H1 (cell line): Measurements from ENCODE around the gene GATA5. TPM values are rescaled to one million over a fixed set of nuclear protein-coding genes. Genes with fewer than 3 reads are reported as not detected.

Experiments
- CTCF ChIA-PET: fragments of 300-600 bp; sonication (Branson Sonifier 250); formaldehyde crosslinking; loops from one replicate; lab custom pipeline; 2021; ENCODE audit not compliant: partially characterized antibody; lab: Charles Lee
- POLR2A ChIA-PET: fragments of 300-600 bp; sonication (Branson Sonifier 250); formaldehyde crosslinking; loops from one replicate; lab custom pipeline; 2021; ENCODE audit warnings: inconsistent platforms; ENCODE audit not compliant: partially characterized antibody; lab: Charles Lee
- DNase-seq, 2 experiments: peaks; one replicate each; pipeline versions ENCODE4 v3.0.0 to v3.0.0-alpha.2; 2010 to 2022; ENCODE audit warnings: low spot score in 2 of 2, low read depth in 1 of 2, mixed read lengths in 1 of 2
- FAIRE-seq: peaks from 2 replicates; lab custom pipeline; 2011; peaks lifted over from hg19 to GRCh38; lab: Jason Lieb, UNC
- H2AFZ ChIP-seq: 2 replicates; pipeline ENCODE4 v1.8.1; 2012; ENCODE audit warnings: low read length, inconsistent platforms
- H2AK5ac ChIP-seq: 2 replicates; pipeline ENCODE4 v1.6.1; 2013; ENCODE audit warnings: low read depth, low read length
- H2BK120ac ChIP-seq: replicated peaks from 2 replicates; pipeline ENCODE3; 2013; ENCODE audit warnings: low read depth, low read length, inconsistent platforms
- H2BK12ac ChIP-seq: 2 replicates; pipeline ENCODE4 v1.6.1; 2013; ENCODE audit warnings: low read depth, low read length
- H2BK15ac ChIP-seq: 2 replicates; pipeline ENCODE4 v1.6.1; 2013; ENCODE audit warnings: low read length
- H2BK20ac ChIP-seq: 2 replicates; pipeline ENCODE4 v1.6.1; 2013; ENCODE audit warnings: low read length
- H2BK5ac ChIP-seq: 2 replicates; pipeline ENCODE4 v1.6.1; 2013; ENCODE audit warnings: low read depth, low read length
- H3K14ac ChIP-seq: 2 replicates; pipeline ENCODE4 v1.6.1; 2013; ENCODE audit warnings: inconsistent platforms; ENCODE audit not compliant: insufficient read length
- H3K18ac ChIP-seq: 2 replicates; pipeline ENCODE4 v1.6.1; 2013; ENCODE audit warnings: low read length; ENCODE audit errors: extremely low read depth
- H3K23ac ChIP-seq: 2 replicates; pipeline ENCODE4 v1.6.1; 2013; ENCODE audit warnings: inconsistent platforms; ENCODE audit not compliant: insufficient read length
- H3K23me2 ChIP-seq: 2 replicates; pipeline ENCODE4 v1.6.1; 2013; ENCODE audit warnings: low read depth, low read length
- H3K27ac ChIP-seq: 2 replicates; pipeline ENCODE4 v1.6.1; 2011; ENCODE audit warnings: low read depth, low read length, inconsistent platforms
- H3K27me3 ChIP-seq, 4 experiments: replicated peaks in 1 of 4; 1 replicate in 1 of 4; 2 replicates in 3 of 4; pipeline versions ENCODE4 v1.6.1 to v1.8.1; 2011 to 2013; ENCODE audit warnings: low read length in 3 of 4, mild to moderate bottlenecking in 3 of 4, inconsistent platforms in 2 of 4, mixed read lengths in 2 of 4, moderate library complexity in 1 of 4; ENCODE audit not compliant: control insufficient read depth in 3 of 4, insufficient read depth in 3 of 4; ENCODE audit errors: extremely low read depth in 1 of 4
- H3K36me3 ChIP-seq, 4 experiments: 2 replicates each; pipeline versions ENCODE4 v1.6.1 to v1.8.1; 2011 to 2013; ENCODE audit warnings: mild to moderate bottlenecking in 4 of 4, low read length in 3 of 4, moderate library complexity in 2 of 4, control low read depth in 1 of 4, inconsistent platforms in 1 of 4; ENCODE audit not compliant: insufficient read depth in 4 of 4, control insufficient read depth in 2 of 4
- H3K4ac ChIP-seq: replicated peaks from 2 replicates; pipeline ENCODE3; 2013; ENCODE audit warnings: low read length, low read depth, mixed read lengths, inconsistent platforms; ENCODE audit not compliant: insufficient read length
- H3K4me1 ChIP-seq, 4 experiments: replicated peaks in 1 of 4; 1 replicate in 1 of 4; 2 replicates in 3 of 4; pipeline versions ENCODE4 v1.6.1 to v1.8.1; 2011 to 2013; ENCODE audit warnings: low read length in 3 of 4, inconsistent platforms in 2 of 4, mixed read lengths in 1 of 4; ENCODE audit not compliant: insufficient read depth in 4 of 4, control insufficient read depth in 3 of 4
- H3K4me2 ChIP-seq, 2 experiments: 2 replicates each; pipeline versions ENCODE4 v1.6.1 to v1.8.1; 2011 to 2013; ENCODE audit warnings: low read depth in 2 of 2, low read length in 2 of 2, control low read depth in 1 of 2, inconsistent platforms in 1 of 2, mild to moderate bottlenecking in 1 of 2; ENCODE audit not compliant: insufficient read depth in 1 of 2
- H3K4me3 ChIP-seq, 4 experiments: fragments of 200-600, 300-600 bp in 1 of 4; sonication (generic), shearing (Covaris generic), sonication (Bioruptor Twin) in 1 of 4; 2 replicates each; pipeline versions ENCODE4 v1.5.1 to v1.8.1; 2011 to 2016; ENCODE audit warnings: low read length in 4 of 4, low read depth in 3 of 4, control low read depth in 2 of 4, inconsistent platforms in 2 of 4, mild to moderate bottlenecking in 2 of 4, mixed read lengths in 1 of 4, moderate library complexity in 1 of 4; ENCODE audit not compliant: insufficient read depth in 2 of 4; ENCODE audit errors: extremely low read depth in 1 of 4
- H3K56ac ChIP-seq: replicated peaks from 2 replicates; pipeline ENCODE3; 2013; ENCODE audit warnings: low read depth, mild to moderate bottlenecking, mixed read lengths, low read length, inconsistent platforms; ENCODE audit not compliant: insufficient read length
- H3K79me1 ChIP-seq: 2 replicates; pipeline ENCODE4 v1.6.1; 2013; ENCODE audit warnings: low read depth, low read length, control low read depth
- H3K79me2 ChIP-seq, 2 experiments: 2 replicates each; pipeline versions ENCODE4 v1.6.1 to v1.8.1; 2012 to 2013; ENCODE audit warnings: low read length in 2 of 2, mild to moderate bottlenecking in 2 of 2, inconsistent platforms in 1 of 2; ENCODE audit not compliant: insufficient read depth in 2 of 2, control insufficient read depth in 1 of 2
- H3K9ac ChIP-seq, 4 experiments: replicated peaks in 1 of 4; 1 replicate in 1 of 4; 2 replicates in 3 of 4; pipeline versions ENCODE4 v1.6.1 to v1.8.1; 2011 to 2013; ENCODE audit warnings: low read depth in 3 of 4, low read length in 3 of 4, control low read depth in 2 of 4, mild to moderate bottlenecking in 2 of 4, moderate library complexity in 2 of 4, inconsistent platforms in 1 of 4; ENCODE audit errors: extremely low read depth in 1 of 4
- H3K9me3 ChIP-seq, 2 experiments: 2 replicates each; pipeline versions ENCODE4 v1.6.1 to v1.8.1; 2012 to 2013; ENCODE audit warnings: mild to moderate bottlenecking in 2 of 2, moderate library complexity in 2 of 2, control low read depth in 1 of 2, inconsistent platforms in 1 of 2, low read depth in 1 of 2, low read length in 1 of 2, mixed read lengths in 1 of 2; ENCODE audit not compliant: insufficient read depth in 2 of 2
- H4K20me1 ChIP-seq, 2 experiments: replicated peaks in 1 of 2; 2 replicates each; pipeline versions ENCODE3 to v1.8.1; 2011 to 2013; ENCODE audit warnings: inconsistent platforms in 2 of 2, low read length in 2 of 2, mild to moderate bottlenecking in 1 of 2; ENCODE audit not compliant: insufficient read depth in 2 of 2, control insufficient read depth in 1 of 2
- H4K5ac ChIP-seq: 2 replicates; pipeline ENCODE4 v1.6.1; 2013; ENCODE audit warnings: low read length, low read depth, mixed read lengths, inconsistent platforms; ENCODE audit not compliant: insufficient read length
- H4K8ac ChIP-seq: 2 replicates; pipeline ENCODE4 v1.8.0; 2013; ENCODE audit warnings: mild to moderate bottlenecking, moderate library complexity, low read length, inconsistent platforms; ENCODE audit not compliant: insufficient read depth; ENCODE audit errors: extremely low read depth
- H4K91ac ChIP-seq: replicated peaks from 2 replicates; pipeline ENCODE3; 2013; ENCODE audit warnings: low read length, mixed read lengths, inconsistent platforms; ENCODE audit not compliant: insufficient read length
- BCL11A ChIP-seq, 2 experiments: IDR thresholded peaks; one replicate each; pipeline ENCODE4 v1.6.1; 2011; ENCODE audit warnings: low read depth in 2 of 2, low read length in 2 of 2, mild to moderate bottlenecking in 2 of 2
- CEBPB ChIP-seq: IDR thresholded peaks from 2 replicates; pipeline ENCODE4 v1.6.1; 2012; ENCODE audit warnings: low read depth, low read length
- GABPA ChIP-seq: IDR thresholded peaks from 2 replicates; pipeline ENCODE4 v1.6.1; 2011; ENCODE audit warnings: mild to moderate bottlenecking, low read length, moderate library complexity, borderline replicate concordance; ENCODE audit not compliant: insufficient read depth
- KDM1A ChIP-seq: fragments of 200-600, 300-600 bp; sonication (generic); IDR thresholded peaks from 2 replicates; pipeline ENCODE4 v1.7.1; 2016; ENCODE audit warnings: mild to moderate bottlenecking, low read length, borderline replicate concordance
- MAX ChIP-seq: IDR thresholded peaks from 2 replicates; pipeline ENCODE4 v1.6.1; 2012; ENCODE audit warnings: inconsistent platforms
- PHF8 ChIP-seq: fragments of 200-600 bp; sonication (generic); conservative IDR thresholded peaks from 2 replicates; pipeline ENCODE4 v1.7.1; 2012; ENCODE audit warnings: low read depth, mild to moderate bottlenecking, inconsistent platforms, low read length, moderate library complexity
- SUZ12 ChIP-seq: fragments of 200-600 bp; sonication (generic); IDR thresholded peaks from 2 replicates; pipeline ENCODE4 v1.6.1; 2012; ENCODE audit warnings: mild to moderate bottlenecking, inconsistent platforms, low read length, moderate library complexity, mixed read lengths
- WGBS, 2 experiments: shearing (Covaris generic) in 1 of 2; methylation state at CpG; one replicate each; pipeline versions ENCODE4 v1.1.6 to v1.1.7; 2013 to 2015; ENCODE audit warnings: low lambda C conversion rate in 2 of 2, mixed read lengths in 2 of 2, inconsistent platforms in 1 of 2, low coverage in 1 of 2, missing lambda C conversion rate in 1 of 2; ENCODE audit not compliant: insufficient replicate concordance in 2 of 2, insufficient coverage in 1 of 2, insufficient read length in 1 of 2; ENCODE audit errors: extremely low coverage in 1 of 2, missing lambda C conversion rate in 1 of 2; 5-methylcytosine and 5-hydroxymethylcytosine counted together
- polyA plus RNA-seq, 7 experiments: library from polyadenylated mRNA; depleted of rRNA in 3 of 7; stranded (reverse) in 5 of 7; unstranded in 2 of 7; fragments of >200 nt in 5 of 7; fragments of 200-250 nt in 2 of 7; gene quantifications; 1 replicate in 5 of 7; 2 replicates in 1 of 7; 4 replicates in 1 of 7; pipeline versions ENCODE4 v1.2.1 to v1.2.3, GENCODE V29; 2011 to 2013; ENCODE audit warnings: missing spikeins in 2 of 7, mixed read lengths in 2 of 7
- total RNA-seq: library from RNA; stranded (reverse); fragmentation: NEBNext Ultra II Directional; extraction: Animal tissue kit (Norgen Biotek cat#: 25700); gene quantifications from 2 replicates; pipeline ENCODE4 v1.2.1, GENCODE V29; 2021

The GATA5 gene
- total and polyA plus RNA-seq, 2 of the 8 experiments (the other 6 are each of a cell fraction or from before 2014, with no cell fraction given) = 0.08 to 0.11 TPM

- DNase-seq (no peak), FAIRE-seq (no peak)
- H2BK15ac ChIP-seq = 0 out of 2 replicates have a peak overlapping the region, but pooled peaks have one; percentile 2
- H3K56ac ChIP-seq = no peak overlapping the region
- TF ChIP-seq MAX (no peak), PHF8 (no peak), GABPA (no peak), BCL11A (IDR thresholded peaks at IDR 0.05; ENCODE audit: low read depth in 2 of 2, low read length in 2 of 2) (no peak), KDM1A (no peak), CEBPB (no peak), SUZ12 (no peak)
- no peak overlapping the region for H3K23ac ChIP-seq
- H3K36me3 ChIP-seq = no peaks in the 10 kb centered on the region
- H2BK120ac ChIP-seq = no peak overlapping the region
- no peak overlapping the region; the same call in 1 of the 2 replicates for H2BK12ac ChIP-seq
- H3K27me3 ChIP-seq = peaks cover 21 to 68% (median 62%) of the 10 kb centered on the region in 4 experiments
- H3K9ac ChIP-seq = no peak overlapping the region
- H2BK20ac ChIP-seq = peak overlapping the region; percentile 61; the same call in 1 of the 2 replicates
- ChIA-PET CTCF (interaction anchor here (0.6 to 7.0 kb wide), 10 partner anchors 9 to 256 kb away, joined by 3 to 68 read pairs (median 3); no protein-coding TSS in a partner anchor), POLR2A (interaction anchor here (0.9 to 1.1 kb wide), 2 partner anchors 10 to 159 kb away, joined by 3 to 6 read pairs; partner anchors contain the start of gene SLCO4A1)
- no peak overlapping the region for H4K5ac ChIP-seq
- no peak overlapping the region for H3K18ac ChIP-seq
- H3K4me1 ChIP-seq = peaks cover 0 to 36% (median 29%) of the 10 kb centered on the region in 4 experiments; a peak in 6 of 7 replicates
- H4K8ac ChIP-seq = no peak overlapping the region; the same call in 1 of the 2 replicates
- WGBS, 2 experiments = 90% methylated on average over 24 of the region's 25 CpGs; no CpG with 5 or more reads in 1 of the 2 experiments
- no peak overlapping the region for H4K91ac ChIP-seq
- H3K4ac ChIP-seq = no peak overlapping the region
- no peaks in the 10 kb centered on the region for H3K23me2 ChIP-seq
- H3K79me2 ChIP-seq = no peaks in the 10 kb centered on the region
- no peaks in the 10 kb centered on the region for H3K9me3 ChIP-seq
- no peak overlapping the region for H3K27ac ChIP-seq
- H2BK5ac ChIP-seq = no peak overlapping the region
- H4K20me1 ChIP-seq = peaks cover 0 to 15% of the 10 kb centered on the region in 2 experiments
- no peak overlapping the region for H3K14ac ChIP-seq
- H2AFZ ChIP-seq = no peak overlapping the region
- H3K4me3 ChIP-seq = no peak overlapping the region
- H3K4me2 ChIP-seq = no peak overlapping the region; a peak in 1 of 4 replicates
- H3K79me1 ChIP-seq = 0 out of 2 replicates have a peak, but pooled peaks cover 2% of the 10 kb centered on the region
- H2AK5ac ChIP-seq = peak overlapping the region; percentile 67; the same call in 1 of the 2 replicates
Observed at GRCh38 chr20:62483613-62484458, 8.0 kb upstream of the GATA5 start.
